Measurements from ENCODE around the gene LAMTOR3.

DNA sequence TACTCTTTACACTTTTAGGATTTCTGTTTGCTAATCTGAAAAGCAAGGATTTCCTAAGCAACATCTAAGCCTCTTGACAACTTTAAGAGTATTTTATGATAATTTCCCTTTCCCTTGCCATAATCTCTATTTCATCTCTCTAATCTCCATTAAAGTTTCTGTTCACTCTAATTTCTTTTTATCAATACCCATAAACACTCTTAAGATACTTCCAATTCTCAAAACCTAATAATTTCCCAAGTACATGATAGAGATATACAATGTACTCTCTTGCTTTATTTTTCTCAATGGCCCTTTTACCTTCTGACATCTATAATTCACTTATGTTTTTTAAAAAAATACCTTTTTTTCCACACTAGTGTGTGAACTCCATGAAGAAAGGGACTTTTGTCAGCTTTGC, 50.8 kb downstream of the LAMTOR3 start:
- TF ChIP-seq, protein P1, sequence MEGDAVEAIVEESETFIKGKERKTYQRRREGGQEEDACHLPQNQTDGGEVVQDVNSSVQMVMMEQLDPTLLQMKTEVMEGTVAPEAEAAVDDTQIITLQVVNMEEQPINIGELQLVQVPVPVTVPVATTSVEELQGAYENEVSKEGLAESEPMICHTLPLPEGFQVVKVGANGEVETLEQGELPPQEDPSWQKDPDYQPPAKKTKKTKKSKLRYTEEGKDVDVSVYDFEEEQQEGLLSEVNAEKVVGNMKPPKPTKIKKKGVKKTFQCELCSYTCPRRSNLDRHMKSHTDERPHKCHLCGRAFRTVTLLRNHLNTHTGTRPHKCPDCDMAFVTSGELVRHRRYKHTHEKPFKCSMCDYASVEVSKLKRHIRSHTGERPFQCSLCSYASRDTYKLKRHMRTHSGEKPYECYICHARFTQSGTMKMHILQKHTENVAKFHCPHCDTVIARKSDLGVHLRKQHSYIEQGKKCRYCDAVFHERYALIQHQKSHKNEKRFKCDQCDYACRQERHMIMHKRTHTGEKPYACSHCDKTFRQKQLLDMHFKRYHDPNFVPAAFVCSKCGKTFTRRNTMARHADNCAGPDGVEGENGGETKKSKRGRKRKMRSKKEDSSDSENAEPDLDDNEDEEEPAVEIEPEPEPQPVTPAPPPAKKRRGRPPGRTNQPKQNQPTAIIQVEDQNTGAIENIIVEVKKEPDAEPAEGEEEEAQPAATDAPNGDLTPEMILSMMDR (IDR thresholded peaks at IDR 0.05), result no peak
- TF ChIP-seq POLR2A (IDR thresholded peaks at IDR 0.05), result no peak

Measured in heart left ventricle (tissue), 13 donors.